Colonic mucosa (tissue), 4 donors: ENCODE results near the gene NFE2L3. TPM values are rescaled to one million over a fixed set of nuclear protein-coding genes. Genes with fewer than 3 reads are reported as not detected.

Experiments
- DNase-seq: peaks from one replicate; pipeline ENCODE4 v3.0.0-alpha.2; 2020
- H3K27ac ChIP-seq: fragments of 200-600 bp; one replicate; pipeline ENCODE4 v1.8.0; 2021
- H3K27me3 ChIP-seq: fragments of 200-600 bp; one replicate; pipeline ENCODE4 v1.8.0; 2021
- H3K36me3 ChIP-seq: fragments of 200-600 bp; one replicate; pipeline ENCODE4 v1.8.0; 2021
- H3K4me1 ChIP-seq: fragments of 200-600 bp; one replicate; pipeline ENCODE4 v1.8.0; 2021; ENCODE audit warnings: mild to moderate bottlenecking
- H3K4me3 ChIP-seq: fragments of 200-600 bp; one replicate; pipeline ENCODE4 v1.8.0; 2021
- H3K9ac ChIP-seq, 2 donors: one replicate each; pipeline ENCODE4 v1.7.0; 2013; ENCODE audit warnings: control low read depth in 2 of 2, low read depth in 2 of 2, low read length in 2 of 2
- H3K9me3 ChIP-seq: fragments of 200-600 bp; one replicate; pipeline ENCODE4 v1.8.0; 2021
- intact Hi-C: fragments of 100-400 bp; cut with DNase I; formaldehyde crosslinking; loops from one replicate; pipeline ENCODE4 v1.14.1; 2022
- total RNA-seq, 2 donors: library from RNA; stranded (reverse); fragmentation: NEBNext Ultra II Directional in 1 of 2; extraction: Animal tissue kit (Norgen Biotek cat#: 25700) in 1 of 2; gene quantifications; one replicate each; pipeline ENCODE4 v1.2.1, GENCODE V29; 2021
- TF ChIP-seq, protein P1 (sequence below): fragments of 200-600 bp; IDR thresholded peaks from one replicate; pipeline ENCODE4 v1.8.0; 2022; ENCODE audit warnings: antibody characterized with exemption, mild to moderate bottlenecking
- donor health status: healthy.
- donor health status: DM: no; HTN: no; CAD: no.
- donor health status: DM: no; HTN: no; CAD: no.

NFE2L3 gene
- total RNA-seq, 2 donors from 2014 or later, result 12.0 to 13.0 TPM

DNA sequence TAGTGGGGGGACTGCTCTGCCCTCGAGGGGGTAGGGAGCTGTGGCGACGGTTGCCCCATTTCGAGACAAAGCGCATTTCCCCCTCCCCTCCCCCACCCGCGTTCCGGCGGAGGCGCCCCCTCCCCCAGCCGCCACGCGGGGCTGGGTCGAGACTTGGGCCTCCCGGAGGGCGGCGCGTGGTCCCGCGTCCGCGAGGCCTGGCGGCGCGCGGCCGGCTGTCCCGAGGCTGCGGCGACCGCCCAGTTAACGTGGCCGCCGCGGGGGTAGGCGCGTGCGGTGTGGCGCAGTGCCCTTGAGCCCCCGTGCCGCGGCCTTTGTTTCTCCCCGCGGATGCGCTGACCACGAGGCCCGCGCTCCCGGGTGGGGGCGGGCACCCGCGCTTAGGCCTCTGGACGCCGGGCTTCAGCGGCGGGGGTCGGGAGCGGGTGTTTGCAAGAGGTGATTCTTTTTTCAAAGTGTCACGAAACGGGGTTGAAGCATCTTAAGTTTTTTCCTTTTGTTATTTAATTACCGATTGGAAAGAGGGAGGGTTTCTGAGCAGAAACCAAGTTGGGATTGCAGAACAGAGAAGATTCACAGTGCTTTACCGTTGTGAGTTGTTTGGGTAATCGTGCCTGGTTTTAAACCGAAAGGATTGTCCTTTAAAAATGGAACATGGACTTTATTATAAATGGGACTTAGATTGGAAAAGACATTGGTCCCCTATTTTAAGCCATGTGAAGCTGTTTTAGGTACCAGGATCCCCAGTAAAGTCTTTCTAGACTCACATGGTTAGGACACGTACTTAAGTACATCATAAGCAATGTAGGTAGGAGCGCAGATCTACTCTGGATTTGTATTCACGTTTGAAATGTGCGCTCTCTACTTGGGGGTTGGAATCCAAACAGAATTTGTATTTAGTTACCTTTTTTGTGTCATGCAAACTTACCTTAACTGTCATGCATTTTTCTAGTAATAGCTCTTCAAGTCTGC is 50.3 kb downstream of the NFE2L3 start:
- H3K27me3 ChIP-seq, result no peaks in the 10 kb centered on the region
- TF ChIP-seq, protein P1, sequence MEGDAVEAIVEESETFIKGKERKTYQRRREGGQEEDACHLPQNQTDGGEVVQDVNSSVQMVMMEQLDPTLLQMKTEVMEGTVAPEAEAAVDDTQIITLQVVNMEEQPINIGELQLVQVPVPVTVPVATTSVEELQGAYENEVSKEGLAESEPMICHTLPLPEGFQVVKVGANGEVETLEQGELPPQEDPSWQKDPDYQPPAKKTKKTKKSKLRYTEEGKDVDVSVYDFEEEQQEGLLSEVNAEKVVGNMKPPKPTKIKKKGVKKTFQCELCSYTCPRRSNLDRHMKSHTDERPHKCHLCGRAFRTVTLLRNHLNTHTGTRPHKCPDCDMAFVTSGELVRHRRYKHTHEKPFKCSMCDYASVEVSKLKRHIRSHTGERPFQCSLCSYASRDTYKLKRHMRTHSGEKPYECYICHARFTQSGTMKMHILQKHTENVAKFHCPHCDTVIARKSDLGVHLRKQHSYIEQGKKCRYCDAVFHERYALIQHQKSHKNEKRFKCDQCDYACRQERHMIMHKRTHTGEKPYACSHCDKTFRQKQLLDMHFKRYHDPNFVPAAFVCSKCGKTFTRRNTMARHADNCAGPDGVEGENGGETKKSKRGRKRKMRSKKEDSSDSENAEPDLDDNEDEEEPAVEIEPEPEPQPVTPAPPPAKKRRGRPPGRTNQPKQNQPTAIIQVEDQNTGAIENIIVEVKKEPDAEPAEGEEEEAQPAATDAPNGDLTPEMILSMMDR, result no peak
- H3K9ac ChIP-seq, result peak overlapping the region; percentile 99
- H3K4me1 ChIP-seq, result no peaks in the 10 kb centered on the region
- no peaks in the 10 kb centered on the region for H3K36me3 ChIP-seq
- intact Hi-C loops, result no loop called here
- peak; percentile 60 for DNase-seq
- peak overlapping the region; percentile 90 for H3K4me3 ChIP-seq
- H3K27ac ChIP-seq, result peak overlapping the region; percentile 100
- H3K9me3 ChIP-seq, result no peaks in the 10 kb centered on the region

DNA sequence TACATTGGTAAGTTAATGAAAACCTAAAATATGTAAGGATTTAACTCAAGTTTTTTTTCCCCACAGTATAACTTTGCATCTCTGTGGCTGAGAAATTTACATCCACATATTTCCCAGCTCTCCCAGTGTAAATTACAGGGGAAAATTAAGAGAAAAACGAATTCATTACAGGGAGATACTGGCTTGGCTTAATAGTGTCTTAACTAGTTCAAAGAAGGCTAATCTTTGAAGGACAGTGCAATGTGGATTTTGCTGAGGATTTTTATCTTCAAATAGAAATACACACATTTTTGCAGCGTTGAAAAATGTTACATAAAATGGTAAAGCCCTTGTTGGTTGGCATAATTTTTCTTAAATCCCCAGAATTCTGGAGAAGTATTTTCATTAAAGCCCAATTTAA is 51.0 kb downstream of the NFE2L3 start:
- Histone ChIP-seq H3K36me3 (no peaks in the 10 kb centered on the region), H3K9me3 (no peaks in the 10 kb centered on the region), H3K4me1 (no peaks in the 10 kb centered on the region), H3K9ac (peak overlapping the region in 1 of 2 donors; percentile 99), H3K27ac (no peak overlapping the region), H3K27me3 (no peaks in the 10 kb centered on the region), H3K4me3 (peak overlapping the region; percentile 90)
- TF ChIP-seq, protein P1, result no peak
- DNase-seq, result no peak
- intact Hi-C loops, result no loop called here

DNA sequence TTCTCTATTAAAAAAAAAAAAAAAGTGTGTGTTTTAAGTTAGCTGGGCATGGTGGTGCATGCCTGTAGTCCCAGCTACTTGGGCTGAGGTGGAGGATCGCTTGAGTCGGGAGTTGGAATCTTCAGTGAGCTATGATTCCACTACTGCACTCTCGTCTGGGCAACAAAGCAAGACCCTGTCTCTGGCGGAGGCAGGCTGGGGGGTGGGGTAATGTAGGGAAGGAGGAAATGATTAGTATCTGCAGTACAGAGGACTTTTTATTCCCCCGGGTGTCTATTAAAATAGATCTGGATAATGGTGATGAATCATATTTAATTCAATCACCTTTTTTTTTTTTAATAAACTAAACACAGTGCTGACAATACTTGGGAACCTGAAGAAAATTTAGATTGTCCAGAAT is 56.0 kb downstream of the NFE2L3 start:
- H3K4me3 ChIP-seq, result no peak overlapping the region
- no peaks in the 10 kb centered on the region for H3K27me3 ChIP-seq
- H3K9ac ChIP-seq, result no peak overlapping the region
- no peaks in the 10 kb centered on the region for H3K9me3 ChIP-seq
- no peak overlapping the region for H3K27ac ChIP-seq
- TF ChIP-seq, protein P1, result no peak
- DNase-seq, result no peak
- no peaks in the 10 kb centered on the region for H3K4me1 ChIP-seq
- intact Hi-C loops, result no loop called here
- no peaks in the 10 kb centered on the region for H3K36me3 ChIP-seq

DNA sequence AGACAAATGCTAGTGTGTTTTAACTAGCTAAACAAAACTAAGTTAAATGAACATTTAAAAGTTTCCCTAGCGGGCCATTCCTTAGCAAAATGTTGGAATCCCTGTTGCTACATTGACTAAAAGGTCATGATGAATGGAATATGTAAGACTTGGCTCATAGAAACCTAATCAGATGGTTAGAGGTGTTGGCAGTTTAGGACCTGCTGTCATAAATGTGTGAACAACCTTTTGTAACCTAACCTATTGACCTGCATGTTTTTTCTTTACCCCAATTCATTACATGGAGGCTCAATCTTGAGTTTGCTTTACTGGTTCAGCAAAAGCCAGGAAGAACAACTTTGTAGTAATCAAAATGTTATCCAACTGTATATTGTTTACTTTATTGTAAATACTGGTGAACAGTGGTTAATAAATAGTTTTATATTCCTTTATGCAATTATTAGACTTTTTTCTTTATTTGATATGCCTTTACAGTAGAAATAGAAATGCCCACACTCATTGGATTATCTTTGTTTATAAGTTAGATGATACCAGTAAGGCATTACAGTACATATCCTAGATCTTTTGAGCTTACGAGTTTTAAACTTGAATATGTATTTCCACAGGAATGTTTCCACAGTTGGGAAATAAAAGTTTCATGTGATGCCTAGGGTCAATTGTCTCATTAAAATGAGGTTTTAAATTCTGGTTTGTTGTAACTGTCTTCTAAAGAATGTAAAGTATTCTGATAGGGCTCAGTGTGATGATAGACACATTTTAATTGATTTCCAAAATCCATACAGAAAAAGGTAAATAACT is 61.1 kb downstream of the NFE2L3 start:
- TF ChIP-seq, protein P1, result no peak
- DNase-seq, result no peak
- no peak overlapping the region for H3K4me3 ChIP-seq
- H3K9me3 ChIP-seq, result no peaks in the 10 kb centered on the region
- H3K9ac ChIP-seq, result no peak overlapping the region
- H3K27ac ChIP-seq, result no peak overlapping the region
- no peaks in the 10 kb centered on the region for H3K36me3 ChIP-seq
- intact Hi-C loops, result no loop called here
- no peaks in the 10 kb centered on the region for H3K27me3 ChIP-seq
- H3K4me1 ChIP-seq, result no peaks in the 10 kb centered on the region

DNA sequence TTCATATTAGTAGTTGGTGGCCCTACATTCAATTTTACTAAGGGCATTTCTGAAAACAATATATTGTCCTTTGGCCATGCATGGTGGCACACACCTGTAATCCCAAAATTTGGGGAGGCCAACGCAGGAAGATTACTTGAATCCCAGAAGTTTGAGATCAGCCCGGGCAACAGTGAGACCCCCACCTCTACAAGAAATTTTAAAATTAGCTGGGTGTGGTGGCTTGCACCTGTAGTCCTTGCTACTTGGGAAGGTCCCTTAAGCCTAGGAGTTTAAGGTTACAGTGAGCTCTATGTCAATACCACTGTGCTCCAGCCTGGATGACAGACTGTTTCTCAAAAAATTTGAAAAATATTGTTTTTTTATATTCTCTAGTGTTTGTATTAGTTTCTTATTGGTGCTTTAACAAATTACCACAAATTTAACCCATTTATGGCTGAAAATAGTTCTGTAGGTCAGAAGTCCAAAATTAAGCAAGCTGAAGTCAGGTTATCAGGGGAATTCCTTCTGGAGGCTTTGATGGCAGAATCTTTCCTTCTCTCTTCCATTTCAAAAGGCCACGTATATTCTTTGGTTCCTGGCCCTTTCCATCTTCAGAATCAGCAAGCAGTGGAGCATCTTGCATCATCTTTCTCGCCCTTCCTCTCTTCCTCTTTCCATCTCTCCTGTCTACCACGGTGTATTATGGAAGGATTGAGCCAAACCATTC is 62.0 kb downstream of the NFE2L3 start:
- Histone ChIP-seq H3K4me3 (no peak overlapping the region), H3K27ac (no peak overlapping the region), H3K4me1 (no peaks in the 10 kb centered on the region), H3K9me3 (no peaks in the 10 kb centered on the region), H3K27me3 (no peaks in the 10 kb centered on the region), H3K9ac (no peak overlapping the region), H3K36me3 (no peaks in the 10 kb centered on the region)
- no peak for DNase-seq
- intact Hi-C loops, result no loop called here
- TF ChIP-seq, protein P1, result no peak
